Skeletal muscle tissue (tissue), 4 donors: ENCODE results near the gene RPS19BP1. TPM values are rescaled to one million over a fixed set of nuclear protein-coding genes. Genes with fewer than 3 reads are reported as not detected.
A peak's percentile ranks its signal among the peaks of the same experiment; 100 is the strongest.

Experiments
- H3K27ac ChIP-seq: one replicate; pipeline ENCODE4 v1.7.0; 2013; ENCODE audit warnings: mild to moderate bottlenecking, low read depth, low read length, inconsistent platforms
- H3K27me3 ChIP-seq, 3 donors: one replicate each; pipeline ENCODE4 v1.7.0; 2013; ENCODE audit warnings: low read length in 3 of 3; ENCODE audit not compliant: control insufficient read depth in 3 of 3, insufficient read depth in 3 of 3
- H3K36me3 ChIP-seq, 3 donors: one replicate each; pipeline ENCODE4 v1.7.0; 2013; ENCODE audit warnings: low read length in 3 of 3; ENCODE audit not compliant: control insufficient read depth in 3 of 3, insufficient read depth in 3 of 3
- H3K4me1 ChIP-seq, 3 donors: one replicate each; pipeline ENCODE4 v1.7.0; 2013; ENCODE audit warnings: low read length in 3 of 3, mild to moderate bottlenecking in 3 of 3; ENCODE audit not compliant: control insufficient read depth in 3 of 3, insufficient read depth in 3 of 3
- H3K4me3 ChIP-seq, 3 donors: one replicate each; pipeline ENCODE4 v1.7.0; 2013; ENCODE audit warnings: low read length in 3 of 3
- H3K9ac ChIP-seq, 3 donors: one replicate each; pipeline ENCODE4 v1.7.0; 2013; ENCODE audit warnings: low read length in 3 of 3, mild to moderate bottlenecking in 3 of 3, moderate library complexity in 2 of 3, low read depth in 1 of 3
- H3K9me3 ChIP-seq, 3 donors: one replicate each; pipeline ENCODE4 v1.7.0; 2013; ENCODE audit warnings: low read length in 3 of 3; ENCODE audit not compliant: control insufficient read depth in 3 of 3
- total RNA-seq: library from RNA; depleted of rRNA; stranded (reverse); fragments of >200 nt; gene quantifications from one replicate; pipeline ENCODE4 v1.2.3, GENCODE V29; 2014
- donor health status: Osteomylitis.

The RPS19BP1 gene
- total RNA-seq, 1 donor from 2014 or later, result 27.7 TPM

GRCh38 chr22:39529487-39529851, 3.1 kb downstream of the RPS19BP1 start:
- Histone ChIP-seq H3K4me1 (peaks cover 56 to 71% (median 61%) of the 10 kb centered on the region in 3 donors), H3K27ac (no peak overlapping the region), H3K9me3 (no peaks in the 10 kb centered on the region), H3K27me3 (peaks cover 0 to 2% (median 1%) of the 10 kb centered on the region in 3 donors), H3K4me3 (peak overlapping the region in 2 of 3 donors; percentile 41 to 54), H3K36me3 (peaks cover 8 to 24% (median 19%) of the 10 kb centered on the region in 3 donors), H3K9ac (peak overlapping the region; percentile 25 to 78 (median 33))

DNA sequence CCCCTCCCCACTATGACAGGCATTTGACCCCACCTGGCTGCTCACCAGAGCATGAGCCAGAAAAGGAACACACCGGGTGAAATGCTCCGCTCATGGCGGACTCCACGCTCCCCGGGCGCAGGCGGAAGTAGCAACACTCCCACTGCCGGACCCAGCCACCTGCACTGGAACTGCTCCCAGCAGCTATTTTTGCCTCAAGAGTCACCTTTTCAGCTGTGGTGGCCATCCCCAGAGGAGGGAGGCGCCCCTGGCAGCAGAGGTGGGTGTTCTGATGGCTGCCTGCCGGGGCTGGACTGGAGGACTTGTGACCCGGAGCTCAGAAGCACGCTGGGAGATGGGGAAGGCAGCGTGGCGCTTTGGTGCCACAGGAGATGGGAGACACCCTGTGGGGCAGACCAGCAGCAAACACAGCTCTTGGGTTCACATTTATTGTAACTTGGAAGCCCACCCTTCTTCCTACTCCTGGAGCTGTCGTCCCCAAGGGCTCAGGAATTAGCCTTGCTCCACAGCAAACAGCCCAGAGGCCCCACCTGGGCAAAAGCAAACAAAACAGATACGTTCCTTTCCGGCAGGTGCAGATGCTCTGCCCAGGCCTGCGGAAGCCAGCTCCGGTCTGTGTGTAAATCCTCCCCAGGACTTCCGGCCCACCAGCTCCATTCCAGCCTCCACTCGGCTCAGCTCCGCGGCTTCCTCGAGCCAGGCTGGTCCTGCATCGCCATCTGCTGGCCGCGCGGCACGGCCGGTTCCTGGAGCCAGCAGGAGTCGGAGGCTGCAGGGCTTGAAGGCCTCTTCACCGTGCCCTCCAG, 3.7 kb downstream of the RPS19BP1 start:
- Histone ChIP-seq H3K36me3 (peaks cover 14 to 30% (median 23%) of the 10 kb centered on the region in 3 donors), H3K27me3 (no peaks in the 10 kb centered on the region), H3K9me3 (no peaks in the 10 kb centered on the region), H3K27ac (peak overlapping the region; percentile 63), H3K4me1 (peaks cover 62 to 74% (median 65%) of the 10 kb centered on the region in 3 donors), H3K9ac (peak overlapping the region; percentile 33 to 78 (median 50)), H3K4me3 (peak overlapping the region; percentile 41 to 57 (median 54))

- peak overlapping the region; percentile 33 to 78 (median 50) for H3K9ac ChIP-seq
- no peaks in the 10 kb centered on the region for H3K27me3 ChIP-seq
- H3K27ac ChIP-seq, result peak overlapping the region; percentile 63
- H3K9me3 ChIP-seq, result no peaks in the 10 kb centered on the region
- peaks cover 68 to 78% (median 71%) of the 10 kb centered on the region in 3 donors for H3K4me1 ChIP-seq
- H3K36me3 ChIP-seq, result peaks cover 16 to 33% (median 28%) of the 10 kb centered on the region in 3 donors
- peak overlapping the region in 2 of 3 donors; percentile 31 to 41 for H3K4me3 ChIP-seq
These were observed 4.4 kb downstream of the RPS19BP1 start for GRCh38 chr22:39528080-39528661.

GRCh38 chr22:39527481-39527961, 5.0 kb downstream of the RPS19BP1 start:
- peak overlapping the region; percentile 63 for H3K27ac ChIP-seq
- H3K9ac ChIP-seq, result peak overlapping the region in 1 of 3 donors; percentile 54
- H3K4me1 ChIP-seq, result peaks cover 74 to 85% (median 78%) of the 10 kb centered on the region in 3 donors
- no peak overlapping the region for H3K4me3 ChIP-seq
- peaks cover 22 to 39% (median 30%) of the 10 kb centered on the region in 3 donors for H3K36me3 ChIP-seq
- H3K9me3 ChIP-seq, result no peaks in the 10 kb centered on the region
- H3K27me3 ChIP-seq, result no peaks in the 10 kb centered on the region

DNA sequence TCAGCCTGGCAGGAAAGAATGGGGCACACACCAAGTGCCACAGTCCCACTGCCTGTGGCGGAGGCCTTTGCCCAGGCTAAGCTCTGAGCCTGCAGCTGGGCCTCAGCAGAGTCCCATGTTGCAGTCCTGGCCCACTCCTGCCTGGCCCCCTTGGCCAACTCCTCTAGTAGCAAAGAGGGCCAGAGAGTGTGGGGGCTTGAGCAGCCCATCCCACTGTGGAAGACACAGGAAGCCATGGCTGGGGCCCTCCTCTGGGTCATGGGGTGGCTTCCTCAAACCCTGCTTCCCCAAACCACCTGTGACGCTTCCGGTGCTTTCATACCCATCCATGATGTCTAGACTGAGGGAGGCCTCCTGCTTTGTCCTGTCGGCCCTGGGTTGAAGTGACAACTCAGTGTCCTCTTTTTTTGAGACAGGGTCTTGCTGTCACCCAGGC, 5.8 kb downstream of the RPS19BP1 start:
- H3K9me3 ChIP-seq, result no peaks in the 10 kb centered on the region
- no peak overlapping the region for H3K4me3 ChIP-seq
- H3K4me1 ChIP-seq, result peaks cover 78 to 88% (median 81%) of the 10 kb centered on the region in 3 donors
- H3K9ac ChIP-seq, result peak overlapping the region in 1 of 3 donors; percentile 28
- peaks cover 30 to 45% (median 35%) of the 10 kb centered on the region in 3 donors for H3K36me3 ChIP-seq
- H3K27ac ChIP-seq, result no peak overlapping the region
- H3K27me3 ChIP-seq, result no peaks in the 10 kb centered on the region

- peaks cover 37 to 45% (median 40%) of the 10 kb centered on the region in 3 donors for H3K36me3 ChIP-seq
- no peaks in the 10 kb centered on the region for H3K9me3 ChIP-seq
- H3K4me1 ChIP-seq, result peaks cover 74 to 84% (median 74%) of the 10 kb centered on the region in 3 donors
- no peaks in the 10 kb centered on the region for H3K27me3 ChIP-seq
- peak overlapping the region; percentile 23 for H3K27ac ChIP-seq
- H3K9ac ChIP-seq, result peak overlapping the region in 1 of 3 donors; percentile 28
- H3K4me3 ChIP-seq, result no peak overlapping the region
These were observed 6.9 kb downstream of the RPS19BP1 start for GRCh38 chr22:39525658-39525975.

DNA sequence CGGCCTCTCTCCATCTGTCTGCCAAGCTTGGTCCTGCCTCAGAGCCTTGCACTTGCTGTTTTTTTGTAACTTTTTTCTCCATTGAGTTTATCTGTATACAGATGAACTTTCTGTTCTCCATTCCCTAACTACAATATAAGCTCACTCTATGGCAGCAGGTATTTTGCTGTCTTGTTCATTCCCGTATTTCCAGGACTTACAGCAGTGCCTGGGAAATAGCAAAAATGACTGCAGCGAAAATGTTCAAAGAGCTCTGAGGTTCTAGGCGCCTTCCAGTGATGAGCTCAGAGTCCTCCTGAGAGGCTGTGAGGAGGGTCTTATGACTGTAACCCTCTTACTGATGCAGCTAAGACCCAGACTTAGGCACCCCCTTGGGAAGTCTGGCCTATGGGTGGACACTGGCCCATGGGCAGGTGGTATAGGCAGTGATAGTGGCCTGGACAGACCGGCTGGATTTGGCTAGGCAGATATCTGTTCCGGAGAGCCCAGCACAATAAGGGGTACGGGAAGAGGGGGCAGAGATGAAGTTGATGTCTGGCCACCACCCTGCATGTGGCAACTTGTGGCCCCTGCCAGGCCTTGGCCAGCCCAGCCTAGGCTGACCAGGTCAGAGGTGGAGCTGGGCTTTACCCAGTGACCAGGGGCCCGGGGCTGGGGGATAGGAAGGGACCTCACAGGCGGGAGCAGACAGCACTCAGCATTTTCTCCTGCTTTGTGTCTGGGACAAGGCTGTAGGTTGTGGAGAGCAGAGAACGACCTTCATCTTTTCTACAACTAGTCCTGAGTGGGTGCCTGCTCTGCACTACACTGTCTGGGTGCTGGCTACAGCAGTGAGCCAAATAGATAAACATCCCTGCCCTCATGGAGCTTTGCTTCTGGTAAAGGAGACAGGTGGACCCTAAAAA, 7.5 kb downstream of the RPS19BP1 start:
- H3K4me1 ChIP-seq, result peaks cover 68 to 78% (median 72%) of the 10 kb centered on the region in 3 donors
- peaks cover 37 to 42% (median 42%) of the 10 kb centered on the region in 3 donors for H3K36me3 ChIP-seq
- no peak overlapping the region for H3K4me3 ChIP-seq
- no peaks in the 10 kb centered on the region for H3K27me3 ChIP-seq
- H3K27ac ChIP-seq, result peak overlapping the region; percentile 23
- H3K9me3 ChIP-seq, result no peaks in the 10 kb centered on the region
- H3K9ac ChIP-seq, result peak overlapping the region in 1 of 3 donors; percentile 28

GRCh38 chr22:39524089-39524752, 8.3 kb downstream of the RPS19BP1 start:
- Histone ChIP-seq H3K9me3 (no peaks in the 10 kb centered on the region), H3K4me3 (no peak overlapping the region), H3K27ac (peak overlapping the region; percentile 23), H3K27me3 (no peaks in the 10 kb centered on the region), H3K4me1 (peaks cover 63 to 75% (median 66%) of the 10 kb centered on the region in 3 donors), H3K9ac (peak overlapping the region in 1 of 3 donors; percentile 28), H3K36me3 (peaks cover 30 to 42% (median 39%) of the 10 kb centered on the region in 3 donors)
